H1 (cell line): ENCODE data around the gene SLC26A4. TPM values are rescaled to one million over a fixed set of nuclear protein-coding genes. Genes with fewer than 3 reads are reported as not detected.

Source experiments
- CTCF ChIA-PET: fragments of 300-600 bp; sonication (Branson Sonifier 250); formaldehyde crosslinking; loops from one replicate; lab custom pipeline; 2021; ENCODE audit not compliant: partially characterized antibody; lab: Charles Lee
- POLR2A ChIA-PET: fragments of 300-600 bp; sonication (Branson Sonifier 250); formaldehyde crosslinking; loops from one replicate; lab custom pipeline; 2021; ENCODE audit warnings: inconsistent platforms; ENCODE audit not compliant: partially characterized antibody; lab: Charles Lee
- DNase-seq, 2 experiments: peaks; one replicate each; pipeline versions ENCODE4 v3.0.0 to v3.0.0-alpha.2; 2010 to 2022; ENCODE audit warnings: low spot score in 2 of 2, low read depth in 1 of 2, mixed read lengths in 1 of 2
- FAIRE-seq: peaks from 2 replicates; lab custom pipeline; 2011; peaks lifted over from hg19 to GRCh38; lab: Jason Lieb, UNC
- H2AFZ ChIP-seq: 2 replicates; pipeline ENCODE4 v1.8.1; 2012; ENCODE audit warnings: low read length, inconsistent platforms
- H2AK5ac ChIP-seq: 2 replicates; pipeline ENCODE4 v1.6.1; 2013; ENCODE audit warnings: low read depth, low read length
- H2BK120ac ChIP-seq: replicated peaks from 2 replicates; pipeline ENCODE3; 2013; ENCODE audit warnings: low read depth, low read length, inconsistent platforms
- H2BK12ac ChIP-seq: 2 replicates; pipeline ENCODE4 v1.6.1; 2013; ENCODE audit warnings: low read depth, low read length
- H2BK15ac ChIP-seq: 2 replicates; pipeline ENCODE4 v1.6.1; 2013; ENCODE audit warnings: low read length
- H2BK20ac ChIP-seq: 2 replicates; pipeline ENCODE4 v1.6.1; 2013; ENCODE audit warnings: low read length
- H2BK5ac ChIP-seq: 2 replicates; pipeline ENCODE4 v1.6.1; 2013; ENCODE audit warnings: low read depth, low read length
- H3K14ac ChIP-seq: 2 replicates; pipeline ENCODE4 v1.6.1; 2013; ENCODE audit warnings: inconsistent platforms; ENCODE audit not compliant: insufficient read length
- H3K18ac ChIP-seq: 2 replicates; pipeline ENCODE4 v1.6.1; 2013; ENCODE audit warnings: low read length; ENCODE audit errors: extremely low read depth
- H3K23ac ChIP-seq: 2 replicates; pipeline ENCODE4 v1.6.1; 2013; ENCODE audit warnings: inconsistent platforms; ENCODE audit not compliant: insufficient read length
- H3K23me2 ChIP-seq: 2 replicates; pipeline ENCODE4 v1.6.1; 2013; ENCODE audit warnings: low read depth, low read length
- H3K27ac ChIP-seq: 2 replicates; pipeline ENCODE4 v1.6.1; 2011; ENCODE audit warnings: low read depth, low read length, inconsistent platforms
- H3K27me3 ChIP-seq, 4 experiments: replicated peaks in 1 of 4; 1 replicate in 1 of 4; 2 replicates in 3 of 4; pipeline versions ENCODE4 v1.6.1 to v1.8.1; 2011 to 2013; ENCODE audit warnings: low read length in 3 of 4, mild to moderate bottlenecking in 3 of 4, inconsistent platforms in 2 of 4, mixed read lengths in 2 of 4, moderate library complexity in 1 of 4; ENCODE audit not compliant: control insufficient read depth in 3 of 4, insufficient read depth in 3 of 4; ENCODE audit errors: extremely low read depth in 1 of 4
- H3K36me3 ChIP-seq, 4 experiments: 2 replicates each; pipeline versions ENCODE4 v1.6.1 to v1.8.1; 2011 to 2013; ENCODE audit warnings: mild to moderate bottlenecking in 4 of 4, low read length in 3 of 4, moderate library complexity in 2 of 4, control low read depth in 1 of 4, inconsistent platforms in 1 of 4; ENCODE audit not compliant: insufficient read depth in 4 of 4, control insufficient read depth in 2 of 4
- H3K4ac ChIP-seq: replicated peaks from 2 replicates; pipeline ENCODE3; 2013; ENCODE audit warnings: low read length, low read depth, mixed read lengths, inconsistent platforms; ENCODE audit not compliant: insufficient read length
- H3K4me1 ChIP-seq, 4 experiments: replicated peaks in 1 of 4; 1 replicate in 1 of 4; 2 replicates in 3 of 4; pipeline versions ENCODE4 v1.6.1 to v1.8.1; 2011 to 2013; ENCODE audit warnings: low read length in 3 of 4, inconsistent platforms in 2 of 4, mixed read lengths in 1 of 4; ENCODE audit not compliant: insufficient read depth in 4 of 4, control insufficient read depth in 3 of 4
- H3K4me2 ChIP-seq, 2 experiments: 2 replicates each; pipeline versions ENCODE4 v1.6.1 to v1.8.1; 2011 to 2013; ENCODE audit warnings: low read depth in 2 of 2, low read length in 2 of 2, control low read depth in 1 of 2, inconsistent platforms in 1 of 2, mild to moderate bottlenecking in 1 of 2; ENCODE audit not compliant: insufficient read depth in 1 of 2
- H3K4me3 ChIP-seq, 4 experiments: fragments of 200-600, 300-600 bp in 1 of 4; sonication (generic), shearing (Covaris generic), sonication (Bioruptor Twin) in 1 of 4; 2 replicates each; pipeline versions ENCODE4 v1.5.1 to v1.8.1; 2011 to 2016; ENCODE audit warnings: low read length in 4 of 4, low read depth in 3 of 4, control low read depth in 2 of 4, inconsistent platforms in 2 of 4, mild to moderate bottlenecking in 2 of 4, mixed read lengths in 1 of 4, moderate library complexity in 1 of 4; ENCODE audit not compliant: insufficient read depth in 2 of 4; ENCODE audit errors: extremely low read depth in 1 of 4
- H3K56ac ChIP-seq: replicated peaks from 2 replicates; pipeline ENCODE3; 2013; ENCODE audit warnings: low read depth, mild to moderate bottlenecking, mixed read lengths, low read length, inconsistent platforms; ENCODE audit not compliant: insufficient read length
- H3K79me1 ChIP-seq: 2 replicates; pipeline ENCODE4 v1.6.1; 2013; ENCODE audit warnings: low read depth, low read length, control low read depth
- H3K79me2 ChIP-seq, 2 experiments: 2 replicates each; pipeline versions ENCODE4 v1.6.1 to v1.8.1; 2012 to 2013; ENCODE audit warnings: low read length in 2 of 2, mild to moderate bottlenecking in 2 of 2, inconsistent platforms in 1 of 2; ENCODE audit not compliant: insufficient read depth in 2 of 2, control insufficient read depth in 1 of 2
- H3K9ac ChIP-seq, 4 experiments: replicated peaks in 1 of 4; 1 replicate in 1 of 4; 2 replicates in 3 of 4; pipeline versions ENCODE4 v1.6.1 to v1.8.1; 2011 to 2013; ENCODE audit warnings: low read depth in 3 of 4, low read length in 3 of 4, control low read depth in 2 of 4, mild to moderate bottlenecking in 2 of 4, moderate library complexity in 2 of 4, inconsistent platforms in 1 of 4; ENCODE audit errors: extremely low read depth in 1 of 4
- H3K9me3 ChIP-seq, 2 experiments: 2 replicates each; pipeline versions ENCODE4 v1.6.1 to v1.8.1; 2012 to 2013; ENCODE audit warnings: mild to moderate bottlenecking in 2 of 2, moderate library complexity in 2 of 2, control low read depth in 1 of 2, inconsistent platforms in 1 of 2, low read depth in 1 of 2, low read length in 1 of 2, mixed read lengths in 1 of 2; ENCODE audit not compliant: insufficient read depth in 2 of 2
- H4K20me1 ChIP-seq, 2 experiments: replicated peaks in 1 of 2; 2 replicates each; pipeline versions ENCODE3 to v1.8.1; 2011 to 2013; ENCODE audit warnings: inconsistent platforms in 2 of 2, low read length in 2 of 2, mild to moderate bottlenecking in 1 of 2; ENCODE audit not compliant: insufficient read depth in 2 of 2, control insufficient read depth in 1 of 2
- H4K5ac ChIP-seq: 2 replicates; pipeline ENCODE4 v1.6.1; 2013; ENCODE audit warnings: low read length, low read depth, mixed read lengths, inconsistent platforms; ENCODE audit not compliant: insufficient read length
- H4K8ac ChIP-seq: 2 replicates; pipeline ENCODE4 v1.8.0; 2013; ENCODE audit warnings: mild to moderate bottlenecking, moderate library complexity, low read length, inconsistent platforms; ENCODE audit not compliant: insufficient read depth; ENCODE audit errors: extremely low read depth
- H4K91ac ChIP-seq: replicated peaks from 2 replicates; pipeline ENCODE3; 2013; ENCODE audit warnings: low read length, mixed read lengths, inconsistent platforms; ENCODE audit not compliant: insufficient read length
- BCL11A ChIP-seq, 2 experiments: IDR thresholded peaks; one replicate each; pipeline ENCODE4 v1.6.1; 2011; ENCODE audit warnings: low read depth in 2 of 2, low read length in 2 of 2, mild to moderate bottlenecking in 2 of 2
- CTBP2 ChIP-seq: IDR thresholded peaks from 2 replicates; pipeline ENCODE4 v1.7.0; 2011; ENCODE audit warnings: borderline replicate concordance, mild to moderate bottlenecking, moderate library complexity, mixed read lengths, low read length; ENCODE audit not compliant: insufficient read depth, insufficient read length
- EGR1 ChIP-seq: IDR thresholded peaks from 2 replicates; pipeline ENCODE4 v1.6.1; 2011; ENCODE audit warnings: low read depth, low read length, borderline replicate concordance
- KDM5A ChIP-seq: fragments of 200-600 bp; IDR thresholded peaks from 2 replicates; pipeline ENCODE4 v1.7.1; 2012; ENCODE audit warnings: mild to moderate bottlenecking, low read length, inconsistent platforms, mixed read lengths
- NRF1 ChIP-seq: IDR thresholded peaks from 2 replicates; pipeline ENCODE4 v1.6.1; 2011; ENCODE audit warnings: mild to moderate bottlenecking, low read depth, low read length, improper control_type of control experiment
- PHF8 ChIP-seq: fragments of 200-600 bp; sonication (generic); conservative IDR thresholded peaks from 2 replicates; pipeline ENCODE4 v1.7.1; 2012; ENCODE audit warnings: low read depth, mild to moderate bottlenecking, inconsistent platforms, low read length, moderate library complexity
- RAD21 ChIP-seq, 2 experiments: IDR thresholded peaks in 1 of 2; conservative IDR thresholded peaks in 1 of 2; 2 replicates each; pipeline ENCODE4 v1.6.1; 2011; ENCODE audit warnings: low read depth in 2 of 2, low read length in 2 of 2, improper control_type of control experiment in 1 of 2, inconsistent platforms in 1 of 2, mild to moderate bottlenecking in 1 of 2, moderate library complexity in 1 of 2
- RBBP5 ChIP-seq: IDR thresholded peaks from 2 replicates; pipeline ENCODE4 v1.7.1; 2012; ENCODE audit warnings: low read depth, mild to moderate bottlenecking, inconsistent platforms, low read length, moderate library complexity, borderline replicate concordance
- SP4 ChIP-seq: IDR thresholded peaks from 2 replicates; pipeline ENCODE4 v1.6.1; 2012; ENCODE audit warnings: low read length, inconsistent platforms
- WGBS, 2 experiments: shearing (Covaris generic) in 1 of 2; methylation state at CpG; one replicate each; pipeline versions ENCODE4 v1.1.6 to v1.1.7; 2013 to 2015; ENCODE audit warnings: low lambda C conversion rate in 2 of 2, mixed read lengths in 2 of 2, inconsistent platforms in 1 of 2, low coverage in 1 of 2, missing lambda C conversion rate in 1 of 2; ENCODE audit not compliant: insufficient replicate concordance in 2 of 2, insufficient coverage in 1 of 2, insufficient read length in 1 of 2; ENCODE audit errors: extremely low coverage in 1 of 2, missing lambda C conversion rate in 1 of 2; 5-methylcytosine and 5-hydroxymethylcytosine counted together
- polyA plus RNA-seq, 7 experiments: library from polyadenylated mRNA; depleted of rRNA in 3 of 7; stranded (reverse) in 5 of 7; unstranded in 2 of 7; fragments of >200 nt in 5 of 7; fragments of 200-250 nt in 2 of 7; gene quantifications; 1 replicate in 5 of 7; 2 replicates in 1 of 7; 4 replicates in 1 of 7; pipeline versions ENCODE4 v1.2.1 to v1.2.3, GENCODE V29; 2011 to 2013; ENCODE audit warnings: missing spikeins in 2 of 7, mixed read lengths in 2 of 7
- total RNA-seq: library from RNA; stranded (reverse); fragmentation: NEBNext Ultra II Directional; extraction: Animal tissue kit (Norgen Biotek cat#: 25700); gene quantifications from 2 replicates; pipeline ENCODE4 v1.2.1, GENCODE V29; 2021
- TF ChIP-seq, protein P1 (sequence below): IDR thresholded peaks from 2 replicates; pipeline ENCODE4 v1.6.1; 2012; ENCODE audit warnings: inconsistent platforms
- TF ChIP-seq, protein P2 (sequence below): IDR thresholded peaks from 2 replicates; pipeline ENCODE4 v1.6.1; 2012; ENCODE audit warnings: inconsistent platforms

SLC26A4 gene
- total and polyA plus RNA-seq, 2 of the 8 experiments (the other 6 are each of a cell fraction or from before 2014, with no cell fraction given): 0.11 to 0.35 TPM

DNA sequence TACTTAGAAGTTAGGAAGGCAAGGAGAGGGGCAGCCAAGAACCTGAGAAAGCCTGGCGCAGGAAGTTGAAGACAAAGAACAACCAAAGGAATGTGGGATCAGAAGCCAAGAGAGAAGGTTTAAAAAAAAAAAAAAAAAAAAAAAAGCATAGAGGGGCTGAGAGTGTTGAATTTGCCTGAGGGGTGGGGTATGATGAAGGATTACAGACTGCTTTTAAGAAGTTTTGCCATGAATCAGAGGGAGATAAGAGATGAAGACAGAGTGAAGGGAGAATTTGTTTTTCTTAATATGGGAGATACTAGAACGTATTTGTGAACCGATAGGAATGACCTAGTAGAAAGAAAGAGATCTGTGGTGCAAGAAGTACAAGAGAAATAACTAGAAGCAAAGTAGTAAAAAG lies 6.7 kb downstream of the SLC26A4 start:
- no peak overlapping the region for H4K91ac ChIP-seq
- no peaks in the 10 kb centered on the region for H3K79me2 ChIP-seq
- H3K27ac ChIP-seq: no peak overlapping the region
- H3K23ac ChIP-seq: no peak overlapping the region
- no peak overlapping the region for H2BK20ac ChIP-seq
- H3K23me2 ChIP-seq: no peaks in the 10 kb centered on the region
- H2BK5ac ChIP-seq: no peak overlapping the region
- no peak overlapping the region for H3K56ac ChIP-seq
- 0 out of 7 replicates have a peak, but pooled peaks cover 0 to 2% (median 0%) of the 10 kb centered on the region in 4 experiments for H3K4me1 ChIP-seq
- no peak overlapping the region for H2BK120ac ChIP-seq
- no peak overlapping the region for H2AFZ ChIP-seq
- no peak overlapping the region for H3K18ac ChIP-seq
- no peaks in the 10 kb centered on the region for H3K9me3 ChIP-seq
- ChIA-PET CTCF (no interaction called here), POLR2A (no interaction called here)
- WGBS, 2 experiments: 73% methylated on average over 3 of the region's 3 CpGs; no CpG with 5 or more reads in 1 of the 2 experiments
- no peaks in the 10 kb centered on the region for H4K20me1 ChIP-seq
- no peak overlapping the region for H4K5ac ChIP-seq
- H2BK15ac ChIP-seq: no peak overlapping the region
- FAIRE-seq (no peak), DNase-seq (no peak)
- no peaks in the 10 kb centered on the region for H3K36me3 ChIP-seq
- H3K4me3 ChIP-seq: no peak overlapping the region
- no peak overlapping the region for H3K14ac ChIP-seq
- H3K4ac ChIP-seq: no peak overlapping the region
- H3K4me2 ChIP-seq: no peak overlapping the region
- TF ChIP-seq SP4 (no peak), KDM5A (no peak), BCL11A (IDR thresholded peaks at IDR 0.05; ENCODE audit: low read depth in 2 of 2, low read length in 2 of 2) (no peak), NRF1 (no peak), RBBP5 (no peak), RAD21 (IDR thresholded peaks at IDR 0.05 in 1 of 2, conservative IDR thresholded peaks at IDR 0.05 in 1 of 2; ENCODE audit: low read depth in 2 of 2, low read length in 2 of 2) (no peak), PHF8 (no peak), EGR1 (no peak), CTBP2 (no peak)
- TF ChIP-seq, protein P1, sequence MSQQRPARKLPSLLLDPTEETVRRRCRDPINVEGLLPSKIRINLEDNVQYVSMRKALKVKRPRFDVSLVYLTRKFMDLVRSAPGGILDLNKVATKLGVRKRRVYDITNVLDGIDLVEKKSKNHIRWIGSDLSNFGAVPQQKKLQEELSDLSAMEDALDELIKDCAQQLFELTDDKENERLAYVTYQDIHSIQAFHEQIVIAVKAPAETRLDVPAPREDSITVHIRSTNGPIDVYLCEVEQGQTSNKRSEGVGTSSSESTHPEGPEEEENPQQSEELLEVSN: no peak
- TF ChIP-seq, protein P2, sequence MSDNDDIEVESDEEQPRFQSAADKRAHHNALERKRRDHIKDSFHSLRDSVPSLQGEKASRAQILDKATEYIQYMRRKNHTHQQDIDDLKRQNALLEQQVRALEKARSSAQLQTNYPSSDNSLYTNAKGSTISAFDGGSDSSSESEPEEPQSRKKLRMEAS: no peak
- no peak overlapping the region for H4K8ac ChIP-seq
- H2BK12ac ChIP-seq: no peak overlapping the region
- H3K27me3 ChIP-seq: peaks cover 3 to 12% (median 11%) of the 10 kb centered on the region in 4 experiments
- no peak overlapping the region for H3K9ac ChIP-seq
- H2AK5ac ChIP-seq: no peak overlapping the region
- no peaks in the 10 kb centered on the region for H3K79me1 ChIP-seq
